Neural progenitor cell (in vitro differentiated cells): ENCODE measurements around the gene GLP1R.

ENCODE experiments used
- CTCF ChIP-seq: fragments of 200-600 bp; sonication (generic); IDR thresholded peaks from 2 replicates; pipeline ENCODE4 v1.5.1; 2017; ENCODE audit warnings: antibody characterized with exemption, mild to moderate bottlenecking
- EZH2 ChIP-seq: fragments of 200-600 bp; sonication (generic); IDR thresholded peaks from 2 replicates; pipeline ENCODE4 v1.6.1; 2017; ENCODE audit warnings: antibody characterized with exemption, mild to moderate bottlenecking, moderate library complexity
- EZH2phosphoT487 ChIP-seq: fragments of 200-600 bp; sonication (generic); IDR thresholded peaks from 2 replicates; pipeline ENCODE4 v1.6.1; 2017; ENCODE audit warnings: antibody characterized with exemption

GRCh38 chr6:39016839-39017546, 31.6 kb upstream of the GLP1R start:
- no peak for TF ChIP-seq CTCF
- TF ChIP-seq EZH2: no peak
- TF ChIP-seq EZH2phosphoT487: no peak
